ENCODE data around the gene FXN. TPM values are rescaled to one million over a fixed set of nuclear protein-coding genes. Genes with fewer than 3 reads are reported as not detected.

FXN gene
- total RNA-seq, 2 donors from 2014 or later = 27.7 to 29.8 TPM

Other genes starting within 250 kb of the FXN start
- gene PRKACG, start 21.6 kb upstream of the FXN start, total RNA-seq = not detected
- 10 to 100 TPM; 46.2 to 51.6 TPM for gene TJP2, start 138.5 kb downstream of the FXN start, total RNA-seq

Measured in left cardiac atrium (tissue), 2 donors.